ENCODE data around the gene PMM2.

PMM2 gene

DNA sequence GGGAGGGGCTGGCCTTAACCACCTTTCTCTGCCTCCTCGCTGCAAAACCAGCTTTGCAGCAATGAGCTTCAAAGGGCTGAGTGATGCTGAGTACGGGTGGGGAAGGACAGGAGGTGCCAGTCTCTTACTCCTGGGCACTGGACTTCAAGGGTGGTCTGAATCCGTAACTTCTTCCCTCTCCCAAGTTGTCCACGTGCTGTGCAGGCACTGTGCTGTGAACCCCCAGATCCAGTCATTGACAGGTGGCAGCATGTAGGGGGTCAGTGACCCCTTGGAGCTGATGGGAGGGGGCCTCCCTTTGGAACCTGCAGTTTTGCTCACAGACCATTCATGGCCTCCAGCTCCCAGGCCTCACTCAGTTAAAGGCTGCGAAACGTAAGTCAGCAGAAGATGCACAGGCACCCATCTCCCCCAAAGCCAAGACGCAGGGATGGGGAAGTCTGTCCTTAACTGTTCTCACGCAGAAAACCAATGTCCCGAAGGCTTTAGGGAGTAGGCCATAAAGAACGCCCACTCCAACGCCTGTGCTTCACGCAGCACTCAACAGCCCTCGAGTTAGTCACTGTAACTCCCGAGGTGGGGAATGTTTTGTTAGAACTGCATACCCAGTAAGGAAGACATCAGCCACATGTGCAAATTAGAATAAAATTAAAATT, 92.4 kb downstream of the PMM2 start:
- H3K4me3 ChIP-seq (ENCODE audit: low read depth, low read length): no peak overlapping the region
- no peak for DNase-seq (ENCODE audit: low read depth)
- TF ChIP-seq, protein P1, sequence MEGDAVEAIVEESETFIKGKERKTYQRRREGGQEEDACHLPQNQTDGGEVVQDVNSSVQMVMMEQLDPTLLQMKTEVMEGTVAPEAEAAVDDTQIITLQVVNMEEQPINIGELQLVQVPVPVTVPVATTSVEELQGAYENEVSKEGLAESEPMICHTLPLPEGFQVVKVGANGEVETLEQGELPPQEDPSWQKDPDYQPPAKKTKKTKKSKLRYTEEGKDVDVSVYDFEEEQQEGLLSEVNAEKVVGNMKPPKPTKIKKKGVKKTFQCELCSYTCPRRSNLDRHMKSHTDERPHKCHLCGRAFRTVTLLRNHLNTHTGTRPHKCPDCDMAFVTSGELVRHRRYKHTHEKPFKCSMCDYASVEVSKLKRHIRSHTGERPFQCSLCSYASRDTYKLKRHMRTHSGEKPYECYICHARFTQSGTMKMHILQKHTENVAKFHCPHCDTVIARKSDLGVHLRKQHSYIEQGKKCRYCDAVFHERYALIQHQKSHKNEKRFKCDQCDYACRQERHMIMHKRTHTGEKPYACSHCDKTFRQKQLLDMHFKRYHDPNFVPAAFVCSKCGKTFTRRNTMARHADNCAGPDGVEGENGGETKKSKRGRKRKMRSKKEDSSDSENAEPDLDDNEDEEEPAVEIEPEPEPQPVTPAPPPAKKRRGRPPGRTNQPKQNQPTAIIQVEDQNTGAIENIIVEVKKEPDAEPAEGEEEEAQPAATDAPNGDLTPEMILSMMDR (IDR thresholded peaks at IDR 0.05; ENCODE audit: control insufficient read depth, extremely low read depth, insufficient read depth): no peak

DNA sequence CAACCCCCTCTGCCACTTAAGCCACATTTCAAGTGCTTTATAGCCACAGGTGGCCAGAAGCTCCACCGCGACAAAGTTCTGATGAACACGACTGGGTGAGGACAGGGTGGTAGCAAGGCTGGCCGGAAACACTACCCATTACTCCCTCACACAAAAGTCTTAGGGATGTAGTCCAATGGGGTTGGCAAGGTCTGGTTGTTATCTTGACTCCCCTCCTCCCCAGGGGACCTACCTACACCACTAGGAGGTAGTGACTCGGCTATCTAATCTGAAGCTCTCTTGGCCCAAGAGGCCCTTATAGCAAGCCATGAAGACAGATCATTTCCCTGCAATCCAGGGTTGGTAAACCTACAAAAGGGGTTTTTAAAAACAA, 92.9 kb downstream of the PMM2 start:
- no peak for DNase-seq (ENCODE audit: low read depth)
- no peak overlapping the region for H3K4me3 ChIP-seq (ENCODE audit: low read depth, low read length)
- TF ChIP-seq, protein P1 (IDR thresholded peaks at IDR 0.05; ENCODE audit: control insufficient read depth, extremely low read depth, insufficient read depth): no peak

DNA sequence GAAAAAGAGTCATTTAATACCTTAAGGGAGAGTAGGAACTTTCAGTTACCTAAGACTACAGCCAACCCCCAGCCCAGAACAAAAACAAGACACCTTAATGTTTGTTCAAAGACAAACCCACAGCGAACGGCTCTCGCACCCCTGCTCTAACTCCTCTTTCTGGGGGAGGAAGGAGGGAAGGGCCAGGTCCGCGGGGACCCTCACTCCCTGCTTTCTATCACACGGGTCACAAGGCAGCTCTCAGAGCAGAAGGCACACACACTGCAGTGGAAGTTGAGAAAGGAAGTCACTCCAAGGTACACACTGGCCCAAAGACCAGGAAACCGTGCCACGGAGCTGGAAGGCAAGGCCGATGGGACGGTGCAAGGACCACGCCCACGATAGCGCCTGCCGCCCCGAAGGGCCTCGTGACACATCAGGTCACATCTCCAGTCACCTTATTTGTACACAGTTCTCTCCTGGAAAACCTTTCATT, 94.5 kb downstream of the PMM2 start:
- H3K4me3 ChIP-seq (ENCODE audit: low read depth, low read length): no peak overlapping the region
- DNase-seq (ENCODE audit: low read depth): no peak
- TF ChIP-seq, protein P1 (IDR thresholded peaks at IDR 0.05; ENCODE audit: control insufficient read depth, extremely low read depth, insufficient read depth): no peak

DNA sequence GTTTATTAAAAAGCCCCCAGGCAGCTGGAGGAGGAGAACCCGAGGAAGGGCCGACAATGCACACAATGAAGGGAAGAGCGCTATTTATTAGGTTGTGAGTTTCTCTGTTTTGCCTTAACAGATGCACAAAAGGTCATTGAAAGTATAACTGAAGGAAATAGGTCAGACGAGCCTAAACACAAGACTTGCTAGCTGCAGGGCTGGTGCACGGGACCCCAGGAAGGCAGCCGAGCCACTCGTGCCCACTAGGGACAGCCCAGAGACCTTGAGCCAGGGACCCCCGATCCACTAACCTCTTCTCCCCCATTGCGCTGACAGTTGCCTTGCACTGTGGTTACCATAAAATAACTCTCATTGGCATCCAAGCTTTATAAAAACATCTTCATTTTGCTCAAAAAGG, 95.8 kb downstream of the PMM2 start:
- no peak for DNase-seq (ENCODE audit: low read depth)
- TF ChIP-seq, protein P1 (IDR thresholded peaks at IDR 0.05; ENCODE audit: control insufficient read depth, extremely low read depth, insufficient read depth): no peak
- H3K4me3 ChIP-seq (ENCODE audit: low read depth, low read length): no peak overlapping the region

DNA sequence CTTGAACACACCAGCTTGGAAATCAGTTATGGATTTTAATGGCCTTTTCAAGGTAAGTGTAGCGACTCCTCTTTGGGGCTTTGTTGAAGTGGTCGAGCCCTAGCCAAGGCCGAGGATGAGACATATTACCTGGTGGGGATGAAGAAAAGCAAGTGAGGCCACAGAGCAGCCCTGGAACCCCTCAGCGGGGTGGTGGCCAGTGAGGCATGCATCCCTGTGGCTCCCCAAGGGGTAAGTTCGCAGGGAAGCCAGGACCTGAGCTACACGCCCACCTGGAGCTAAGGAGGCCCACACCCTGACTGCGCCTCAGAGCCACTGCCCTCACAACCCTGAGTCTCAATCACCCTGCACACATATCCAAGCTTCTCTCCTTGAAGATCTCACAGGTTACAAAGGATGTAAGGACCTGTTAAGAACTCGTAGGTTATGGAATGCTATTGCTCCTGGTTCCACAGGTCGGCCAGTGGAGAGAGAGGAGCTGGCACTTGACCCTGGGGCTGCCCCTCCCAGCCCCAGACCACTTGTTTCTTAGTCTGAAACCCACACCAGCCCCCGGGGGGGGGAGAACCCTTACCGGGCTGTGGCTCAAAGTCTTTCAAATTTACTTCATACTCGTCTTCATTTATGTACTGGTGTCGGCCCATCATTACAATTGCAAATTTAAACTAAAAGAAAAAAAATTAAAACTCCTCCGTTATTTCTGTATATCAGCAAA, 96.5 kb downstream of the PMM2 start:
- DNase-seq (ENCODE audit: low read depth): no peak
- no peak overlapping the region for H3K4me3 ChIP-seq (ENCODE audit: low read depth, low read length)
- TF ChIP-seq, protein P1 (IDR thresholded peaks at IDR 0.05; ENCODE audit: control insufficient read depth, extremely low read depth, insufficient read depth): no peak

DNA sequence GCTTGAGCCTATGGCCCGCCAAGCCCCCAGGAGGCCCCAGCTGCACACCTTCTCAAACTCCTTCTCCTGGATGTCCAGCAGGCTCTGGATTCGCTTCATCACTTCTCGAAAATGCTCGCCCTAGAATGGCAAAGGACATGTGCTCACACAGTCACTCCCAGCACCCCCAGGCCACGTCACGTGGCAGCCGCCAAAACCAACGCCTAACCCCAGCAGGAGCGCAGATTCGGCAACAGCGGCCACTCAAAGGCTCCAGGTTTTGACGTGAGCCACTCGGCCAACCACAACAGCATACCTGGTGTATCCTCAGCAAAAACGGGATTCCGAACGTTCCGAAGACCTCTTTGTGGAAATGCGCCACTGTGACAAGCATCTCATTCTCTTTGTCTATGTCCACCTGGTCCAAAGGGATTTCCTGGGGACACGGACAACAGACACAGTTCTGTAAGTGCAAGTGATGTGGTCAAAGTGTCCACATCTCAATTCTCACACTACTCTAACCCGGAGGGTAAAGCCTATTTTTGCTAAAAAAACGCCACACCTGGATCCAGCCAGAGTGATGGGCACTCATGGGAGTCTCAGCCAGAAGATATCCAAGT, 97.2 kb downstream of the PMM2 start:
- no peak for DNase-seq (ENCODE audit: low read depth)
- TF ChIP-seq, protein P1 (IDR thresholded peaks at IDR 0.05; ENCODE audit: control insufficient read depth, extremely low read depth, insufficient read depth): no peak

More for the DNA sequence above, 97.2 kb downstream of the PMM2 start:
- no peak overlapping the region for H3K4me3 ChIP-seq (ENCODE audit: low read depth, low read length)

Data from LNCaP clone FGC (cell line).